GM23248 (cell line): ENCODE data around the gene MAFB. TPM values are rescaled to one million over a fixed set of nuclear protein-coding genes. Genes with fewer than 3 reads are reported as not detected.

Experiments
- DNase-seq: peaks from one replicate; pipeline ENCODE4 v3.0.0-alpha.2; 2015
- H2AFZ ChIP-seq: fragments of 200-600 bp; sonication (generic); 2 replicates; pipeline ENCODE4 v1.6.1; 2016; ENCODE audit warnings: antibody characterized with exemption
- H3F3A ChIP-seq: fragments of 200-600 bp; sonication (generic); 2 replicates; pipeline ENCODE4 v1.6.1; 2016; ENCODE audit warnings: mild to moderate bottlenecking, antibody characterized with exemption, mixed run types; ENCODE audit not compliant: insufficient read depth
- H3K27ac ChIP-seq: fragments of 200-600 bp; sonication (generic); 2 replicates; pipeline ENCODE4 v1.5.1; 2016; ENCODE audit warnings: mild to moderate bottlenecking
- H3K27me3 ChIP-seq: fragments of 200-600 bp; sonication (generic); replicated peaks from 2 replicates; pipeline ENCODE4 v1.6.1; 2016; ENCODE audit warnings: mild to moderate bottlenecking; ENCODE audit not compliant: insufficient read depth
- H3K36me3 ChIP-seq: fragments of 200-600 bp; sonication (generic); 2 replicates; pipeline ENCODE4 v1.6.1; 2016; ENCODE audit warnings: low read depth, mild to moderate bottlenecking
- H3K4me1 ChIP-seq: fragments of 200-600 bp; sonication (generic); 2 replicates; pipeline ENCODE4 v1.6.1; 2016; ENCODE audit warnings: mild to moderate bottlenecking; ENCODE audit not compliant: insufficient read depth
- H3K4me2 ChIP-seq: fragments of 200-600 bp; sonication (generic); one replicate; pipeline ENCODE4 v1.6.1; 2016; ENCODE audit warnings: mild to moderate bottlenecking; ENCODE audit not compliant: unreplicated experiment
- H3K4me3 ChIP-seq: fragments of 200-600 bp; sonication (generic); 2 replicates; pipeline ENCODE4 v1.5.1; 2016; ENCODE audit warnings: mild to moderate bottlenecking
- H3K79me2 ChIP-seq: fragments of 200-600 bp; sonication (generic); 2 replicates; pipeline ENCODE4 v1.6.1; 2016; ENCODE audit warnings: mild to moderate bottlenecking; ENCODE audit not compliant: insufficient read depth
- H3K9ac ChIP-seq: fragments of 200-600 bp; sonication (generic); 2 replicates; pipeline ENCODE4 v1.6.1; 2016; ENCODE audit warnings: mild to moderate bottlenecking
- H3K9me2 ChIP-seq: fragments of 200-600 bp; sonication (generic); 2 replicates; pipeline ENCODE4 v1.6.1; 2016; ENCODE audit warnings: mixed run types, mild to moderate bottlenecking, moderate library complexity; ENCODE audit not compliant: insufficient read depth
- H3K9me3 ChIP-seq: fragments of 200-600 bp; sonication (generic); one replicate; pipeline ENCODE4 v1.6.1; 2017; ENCODE audit warnings: low read depth
- H4K20me1 ChIP-seq: fragments of 200-600 bp; sonication (generic); 2 replicates; pipeline ENCODE4 v1.6.0; 2016; ENCODE audit not compliant: insufficient read depth
- EZH2 ChIP-seq: fragments of 200-600 bp; sonication (generic); IDR thresholded peaks from 2 replicates; pipeline ENCODE4 v1.6.1; 2018; ENCODE audit warnings: antibody characterized with exemption, mild to moderate bottlenecking; ENCODE audit not compliant: insufficient read depth, poor library complexity, severe bottlenecking
- EZH2phosphoT487 ChIP-seq: fragments of 200-600 bp; sonication (generic); IDR thresholded peaks from 2 replicates; pipeline ENCODE4 v1.6.1; 2018; ENCODE audit warnings: antibody characterized with exemption, moderate library complexity, mild to moderate bottlenecking, low read depth; ENCODE audit not compliant: insufficient read depth
- WGBS, 2 experiments: methylation state at CpG; one replicate each; pipeline ENCODE4 v1.1.6; 2015 to 2017; ENCODE audit warnings: low lambda C conversion rate in 2 of 2, low coverage in 1 of 2; ENCODE audit errors: missing lambda C conversion rate in 2 of 2; 5-methylcytosine and 5-hydroxymethylcytosine counted together
- in situ Hi-C: fragments of 300-500 bp; cut with MboI; formaldehyde crosslinking; loops from 2 replicates; pipeline ENCODE4 v1.15.0; 2020
- polyA plus RNA-seq: library from polyadenylated mRNA; unstranded; fragments of >200 nt; fragmentation: Nextera tagmentation; extraction: Ambion mirVana; gene quantifications from 2 replicates; pipeline ENCODE4 v1.2.1, GENCODE V29; 2016
- total RNA-seq: library from RNA; depleted of rRNA; stranded (reverse); fragments of >200 nt; shearing (Covaris generic); gene quantifications from 2 replicates; pipeline ENCODE4 v1.2.3, GENCODE V29; 2014

Gene MAFB
- total and polyA plus RNA-seq, 2 experiments from 2014 or later = 1.9 to 3.8 TPM

DNA sequence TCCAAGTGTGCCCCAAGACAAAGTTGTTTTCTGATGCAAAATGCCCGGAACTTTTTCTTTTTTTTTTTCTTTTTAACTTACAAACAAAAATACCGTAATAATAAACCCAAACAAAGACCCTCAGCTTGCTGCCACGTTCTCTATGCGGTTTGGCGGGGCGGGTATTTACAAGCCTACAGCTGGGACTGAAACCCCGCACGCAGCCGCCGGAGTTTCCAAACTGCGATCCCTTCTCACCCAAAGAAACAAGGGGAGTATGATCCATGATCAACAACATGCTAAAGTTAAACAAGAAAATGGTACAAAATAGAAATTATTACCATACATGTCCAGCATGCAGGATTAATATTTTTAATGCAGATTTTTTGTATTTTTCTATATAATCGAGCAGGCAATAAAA, 2.1 kb downstream of the MAFB start:
- H3K27me3 ChIP-seq = no peaks in the 10 kb centered on the region
- peak overlapping the region; percentile 90 for H3K9ac ChIP-seq
- peak; percentile 34 for DNase-seq
- in situ Hi-C loops = no loop called here
- WGBS, 2 experiments = 9 to 15% methylated on average over 12 of the region's 12 CpGs
- H2AFZ ChIP-seq = peak overlapping the region; percentile 94
- H3F3A ChIP-seq = peaks cover 12% of the 10 kb centered on the region
- H3K4me3 ChIP-seq = peak overlapping the region; percentile 80
- H4K20me1 ChIP-seq = no peaks in the 10 kb centered on the region
- no peaks in the 10 kb centered on the region for H3K36me3 ChIP-seq
- 0 out of 2 replicates have a peak overlapping the region, but pooled peaks have one; percentile 34 for H3K27ac ChIP-seq
- H3K79me2 ChIP-seq = no peaks in the 10 kb centered on the region
- H3K9me2 ChIP-seq = no peaks in the 10 kb centered on the region
- peaks cover 11% of the 10 kb centered on the region for H3K4me1 ChIP-seq
- H3K4me2 ChIP-seq = peak overlapping the region; percentile 91
- H3K9me3 ChIP-seq = no peaks in the 10 kb centered on the region
- TF ChIP-seq EZH2phosphoT487 (no peak), EZH2 (no peak)

DNA sequence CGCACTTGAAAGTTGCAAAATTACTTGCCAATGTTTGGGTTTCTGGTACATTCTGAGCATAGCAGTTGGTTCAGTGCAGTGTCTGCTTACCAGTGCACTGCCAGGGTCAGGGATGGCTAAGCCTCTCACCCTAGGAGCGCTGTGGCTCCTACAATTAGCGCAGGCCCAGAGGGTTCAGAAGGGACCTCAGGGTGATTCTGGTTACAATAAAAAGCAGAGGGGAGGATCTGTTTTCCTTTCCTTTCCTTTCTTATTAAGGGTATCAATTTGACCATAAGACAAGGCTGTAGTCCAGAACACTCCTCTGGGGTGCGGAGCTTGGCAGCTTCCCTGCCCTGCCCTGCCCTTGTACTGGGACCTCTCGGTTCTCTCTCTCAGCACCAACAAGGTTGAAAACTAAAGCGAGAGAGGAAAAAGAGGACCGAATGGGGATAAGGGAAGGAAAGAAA, 2.6 kb downstream of the MAFB start:
- Histone ChIP-seq H3K9me2 (no peaks in the 10 kb centered on the region), H3K4me2 (peak overlapping the region; percentile 91), H3K9ac (peak overlapping the region; percentile 90), H3K79me2 (no peaks in the 10 kb centered on the region), H3K9me3 (no peaks in the 10 kb centered on the region), H4K20me1 (no peaks in the 10 kb centered on the region), H3K27me3 (no peaks in the 10 kb centered on the region), H3K4me1 (peaks cover 11% of the 10 kb centered on the region), H3K27ac (no peak overlapping the region), H3F3A (peaks cover 12% of the 10 kb centered on the region), H3K36me3 (no peaks in the 10 kb centered on the region), H3K4me3 (peak overlapping the region; percentile 80), H2AFZ (peak overlapping the region; percentile 94)
- in situ Hi-C loops = no loop called here
- whole genome bisulfite sequencing, 2 experiments = 32 to 33% methylated on average over 7 of the region's 7 CpGs
- DNase-seq = peak; percentile 32
- TF ChIP-seq EZH2phosphoT487 = no peak

DNA sequence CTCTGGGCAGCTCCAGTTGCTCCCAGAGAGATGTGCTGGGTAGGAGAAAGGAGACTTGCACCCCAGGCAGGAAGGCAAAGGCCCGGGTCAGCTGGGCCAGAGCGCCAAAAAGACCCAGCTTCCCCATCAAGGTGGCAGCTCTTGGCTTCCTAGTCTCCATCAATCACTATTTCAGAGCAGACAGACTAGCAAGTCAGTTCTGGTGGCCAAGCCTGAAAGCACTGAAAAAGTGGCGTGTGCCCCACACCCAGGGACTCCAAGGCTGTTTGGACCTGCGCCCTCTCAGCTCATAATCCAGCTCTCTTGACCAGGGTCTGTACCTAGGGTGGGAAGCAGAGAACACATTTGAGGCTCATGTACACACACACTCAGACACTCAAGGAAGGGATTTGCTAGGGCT, 3.7 kb downstream of the MAFB start:
- in situ Hi-C loops = no loop called here
- Histone ChIP-seq H3K9me2 (no peaks in the 10 kb centered on the region), H3K9me3 (no peaks in the 10 kb centered on the region), H3K36me3 (no peaks in the 10 kb centered on the region), H2AFZ (no peak overlapping the region), H3F3A (peaks cover 12% of the 10 kb centered on the region), H4K20me1 (no peaks in the 10 kb centered on the region), H3K27me3 (no peaks in the 10 kb centered on the region), H3K4me3 (no peak overlapping the region), H3K27ac (no peak overlapping the region), H3K4me1 (peaks cover 11% of the 10 kb centered on the region), H3K79me2 (no peaks in the 10 kb centered on the region), H3K9ac (no peak overlapping the region), H3K4me2 (no peak overlapping the region)
- TF ChIP-seq EZH2 (no peak), EZH2phosphoT487 (no peak)
- WGBS, 2 experiments = 98 to 99% methylated on average over 4 of the region's 4 CpGs
- DNase-seq = no peak

DNA sequence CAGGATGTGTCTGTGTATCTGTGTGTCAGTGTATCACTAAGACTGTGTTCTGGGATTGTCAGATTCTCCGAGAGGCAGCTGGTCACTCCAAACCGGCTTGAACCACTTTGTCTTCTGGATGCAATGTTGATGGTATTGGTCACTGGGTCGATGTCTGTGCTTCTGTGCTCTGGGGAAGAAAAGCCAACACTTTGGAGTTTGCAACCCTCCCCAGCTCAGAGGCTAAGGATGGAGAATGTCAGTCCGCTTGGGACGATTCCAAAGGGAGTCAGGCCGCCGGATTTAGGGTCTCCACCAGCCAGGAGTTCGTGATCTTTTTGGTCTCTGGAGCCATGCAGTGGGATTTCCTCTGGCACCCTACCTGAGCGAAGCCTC, 5.2 kb downstream of the MAFB start:
- H3K4me1 ChIP-seq = peaks cover 11% of the 10 kb centered on the region
- H3K79me2 ChIP-seq = no peaks in the 10 kb centered on the region
- H3K27me3 ChIP-seq = no peaks in the 10 kb centered on the region
- no peaks in the 10 kb centered on the region for H3K9me2 ChIP-seq
- peaks cover 12% of the 10 kb centered on the region for H3F3A ChIP-seq
- H3K4me2 ChIP-seq = peak overlapping the region; percentile 70
- peak overlapping the region; percentile 70 for H3K4me3 ChIP-seq
- no peaks in the 10 kb centered on the region for H3K9me3 ChIP-seq
- TF ChIP-seq EZH2 = no peak
- no peak for TF ChIP-seq EZH2phosphoT487
- peak overlapping the region; percentile 84 for H3K9ac ChIP-seq
- H3K36me3 ChIP-seq = no peaks in the 10 kb centered on the region
- peak overlapping the region; percentile 81 for H2AFZ ChIP-seq
- 58 to 64% methylated on average over 9 of the region's 9 CpGs for WGBS, 2 experiments
- in situ Hi-C loops = no loop called here
- no peaks in the 10 kb centered on the region for H4K20me1 ChIP-seq
- peak; percentile 62 for DNase-seq
- peak overlapping the region; percentile 59 for H3K27ac ChIP-seq
